Neural cell (in vitro differentiated cells): ENCODE results near the gene ADSL. TPM values are rescaled to one million over a fixed set of nuclear protein-coding genes. Genes with fewer than 3 reads are reported as not detected.

Experiments
- H2AFZ ChIP-seq: fragments of 200-600, 300-800 bp; sonication (generic), shearing (Covaris generic); 2 replicates; pipeline ENCODE4 v1.6.0; 2014; ENCODE audit warnings: low read depth, mild to moderate bottlenecking, antibody characterized with exemption, low read length, moderate library complexity
- H3F3A ChIP-seq: fragments of 200-600 bp; shearing (Covaris generic); 2 replicates; pipeline ENCODE4 v1.6.1; 2016; ENCODE audit warnings: mild to moderate bottlenecking, moderate library complexity, mixed read lengths, antibody characterized with exemption, low read length; ENCODE audit not compliant: insufficient read depth, poor library complexity, severe bottlenecking
- H3K27ac ChIP-seq: fragments of 200-600, 300-800 bp; sonication (generic), shearing (Covaris generic); 2 replicates; pipeline ENCODE4 v1.5.1; 2014; ENCODE audit warnings: mild to moderate bottlenecking, low read length, moderate library complexity
- H3K27me3 ChIP-seq: fragments of 300-800, 200-600 bp; sonication (generic), shearing (Covaris generic); 2 replicates; pipeline ENCODE4 v1.6.0; 2014; ENCODE audit warnings: mild to moderate bottlenecking, low read depth, low read length, moderate library complexity; ENCODE audit not compliant: insufficient read depth
- H3K36me3 ChIP-seq: fragments of 300-800, 200-600 bp; sonication (generic), shearing (Covaris generic); 2 replicates; pipeline ENCODE4 v1.5.1; 2014; ENCODE audit warnings: mild to moderate bottlenecking, antibody characterized with exemption, low read length, moderate library complexity; ENCODE audit not compliant: insufficient read depth
- H3K4me2 ChIP-seq: fragments of 300-800, 200-600 bp; sonication (generic), shearing (Covaris generic); 2 replicates; pipeline ENCODE4 v1.6.0; 2014; ENCODE audit warnings: mild to moderate bottlenecking, low read length
- H3K4me3 ChIP-seq: fragments of 300-800, 200-600 bp; sonication (generic), shearing (Covaris generic); 2 replicates; pipeline ENCODE4 v1.5.1; 2014; ENCODE audit warnings: mild to moderate bottlenecking, low read length, moderate library complexity
- H3K79me2 ChIP-seq: fragments of 200-600 bp; shearing (Covaris generic); replicated peaks from 2 replicates; pipeline ENCODE4 v1.6.0; 2014; ENCODE audit warnings: mild to moderate bottlenecking, low read length, moderate library complexity; ENCODE audit not compliant: insufficient read depth
- H3K9ac ChIP-seq: fragments of 300-800, 200-600 bp; sonication (generic), shearing (Covaris generic); 2 replicates; pipeline ENCODE4 v1.6.1; 2016; ENCODE audit warnings: mild to moderate bottlenecking, low read length, mixed read lengths
- H3K9me2 ChIP-seq: fragments of 200-600 bp; shearing (Covaris generic); 2 replicates; pipeline ENCODE4 v1.6.1; 2016; ENCODE audit warnings: mild to moderate bottlenecking, low read length, mixed read lengths; ENCODE audit not compliant: insufficient read depth
- H3K9me3 ChIP-seq: fragments of 200-600, 300-800 bp; sonication (generic), shearing (Covaris generic); 2 replicates; pipeline ENCODE4 v1.6.1; 2016; ENCODE audit warnings: mild to moderate bottlenecking, mixed run types, low read length, moderate library complexity, mixed read lengths
- H4K20me1 ChIP-seq: fragments of 200-600 bp; shearing (Covaris generic); 2 replicates; pipeline ENCODE4 v1.6.1; 2016; ENCODE audit warnings: mild to moderate bottlenecking, mixed run types; ENCODE audit not compliant: insufficient read depth
- EP300 ChIP-seq: fragments of 450-650 bp; conservative IDR thresholded peaks from 2 replicates; pipeline ENCODE4 v1.6.1; 2014; ENCODE audit warnings: antibody characterized with exemption, mild to moderate bottlenecking, moderate library complexity; ENCODE audit not compliant: poor library complexity, severe bottlenecking
- EZH2 ChIP-seq: fragments of 200-600, 300-800 bp; shearing (Covaris generic), sonication (generic); IDR thresholded peaks from 2 replicates; pipeline ENCODE4 v1.6.1; 2014; ENCODE audit warnings: antibody characterized with exemption, low read length, borderline replicate concordance, mild to moderate bottlenecking; ENCODE audit not compliant: insufficient read depth, poor library complexity, severe bottlenecking
- MXI1 ChIP-seq: fragments of 450-650 bp; conservative IDR thresholded peaks from 2 replicates; pipeline ENCODE4 v1.6.1; 2014; ENCODE audit warnings: antibody characterized with exemption, mild to moderate bottlenecking; ENCODE audit not compliant: poor library complexity, severe bottlenecking
- POLR2AphosphoS5 ChIP-seq: IDR thresholded peaks from 2 replicates; pipeline ENCODE4 v1.6.1; 2012
- RAD21 ChIP-seq: fragments of 450-650 bp; conservative IDR thresholded peaks from 2 replicates; pipeline ENCODE4 v1.6.1; 2014; ENCODE audit warnings: antibody characterized with exemption, mild to moderate bottlenecking, moderate library complexity
- SMC3 ChIP-seq: fragments of 450-650 bp; conservative IDR thresholded peaks from 2 replicates; pipeline ENCODE4 v1.6.1; 2014; ENCODE audit warnings: antibody characterized with exemption, mild to moderate bottlenecking, moderate library complexity; ENCODE audit not compliant: poor library complexity
- TAF1 ChIP-seq: IDR thresholded peaks from 2 replicates; pipeline ENCODE4 v1.6.1; 2012; ENCODE audit warnings: low read depth
- polyA plus RNA-seq: library from polyadenylated mRNA; depleted of rRNA; stranded (reverse); fragments of >200 nt; gene quantifications from 2 replicates; pipeline ENCODE4 v1.2.3, GENCODE V29; 2014
- TF ChIP-seq, protein P1 (sequence below): fragments of 450-650 bp; IDR thresholded peaks from 2 replicates; pipeline ENCODE4 v1.5.1; 2014; ENCODE audit warnings: antibody characterized with exemption, mild to moderate bottlenecking, moderate library complexity; ENCODE audit not compliant: poor library complexity, severe bottlenecking
- TF ChIP-seq, protein P2 (sequence below): IDR thresholded peaks from 2 replicates; pipeline ENCODE4 v1.6.1; 2012; ENCODE audit warnings: borderline replicate concordance

ADSL gene
- polyA plus RNA-seq, 1 donor from 2014 or later: 112 TPM

DNA sequence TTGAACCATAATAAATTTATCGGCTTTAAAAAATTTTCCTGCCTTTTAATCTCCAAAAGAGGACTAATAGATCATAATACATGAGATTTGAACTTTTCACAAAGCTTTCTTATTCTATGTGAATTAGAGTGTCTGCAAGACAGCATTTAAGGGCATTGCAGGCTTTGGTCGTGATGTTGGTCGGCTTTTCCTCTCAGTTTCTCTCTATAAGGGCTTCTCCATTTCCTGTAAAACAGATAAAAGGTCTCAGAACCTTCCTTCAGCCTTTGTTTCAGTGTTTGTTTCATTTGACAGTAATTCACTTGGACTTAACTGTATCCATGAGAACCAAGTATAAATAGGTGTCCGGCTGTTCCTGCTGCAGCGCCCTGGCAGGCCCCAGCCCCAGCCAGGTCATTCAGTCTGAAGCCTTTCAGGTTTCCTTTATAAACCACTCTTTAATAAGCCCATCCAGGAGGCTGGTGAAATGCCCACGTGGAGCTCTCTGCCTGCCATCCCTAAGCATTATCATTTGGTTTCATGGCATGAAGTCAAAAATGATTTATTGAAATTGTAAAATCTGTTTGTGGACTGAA lies 37.2 kb upstream of the ADSL start:
- no peaks in the 10 kb centered on the region for H3K79me2 ChIP-seq
- no peak overlapping the region for H3K9ac ChIP-seq
- no peaks in the 10 kb centered on the region for H3F3A ChIP-seq
- no peak overlapping the region for H3K4me3 ChIP-seq
- no peaks in the 10 kb centered on the region for H4K20me1 ChIP-seq
- no peak overlapping the region for H3K27ac ChIP-seq
- no peaks in the 10 kb centered on the region for H3K9me3 ChIP-seq
- TF ChIP-seq, protein P1, sequence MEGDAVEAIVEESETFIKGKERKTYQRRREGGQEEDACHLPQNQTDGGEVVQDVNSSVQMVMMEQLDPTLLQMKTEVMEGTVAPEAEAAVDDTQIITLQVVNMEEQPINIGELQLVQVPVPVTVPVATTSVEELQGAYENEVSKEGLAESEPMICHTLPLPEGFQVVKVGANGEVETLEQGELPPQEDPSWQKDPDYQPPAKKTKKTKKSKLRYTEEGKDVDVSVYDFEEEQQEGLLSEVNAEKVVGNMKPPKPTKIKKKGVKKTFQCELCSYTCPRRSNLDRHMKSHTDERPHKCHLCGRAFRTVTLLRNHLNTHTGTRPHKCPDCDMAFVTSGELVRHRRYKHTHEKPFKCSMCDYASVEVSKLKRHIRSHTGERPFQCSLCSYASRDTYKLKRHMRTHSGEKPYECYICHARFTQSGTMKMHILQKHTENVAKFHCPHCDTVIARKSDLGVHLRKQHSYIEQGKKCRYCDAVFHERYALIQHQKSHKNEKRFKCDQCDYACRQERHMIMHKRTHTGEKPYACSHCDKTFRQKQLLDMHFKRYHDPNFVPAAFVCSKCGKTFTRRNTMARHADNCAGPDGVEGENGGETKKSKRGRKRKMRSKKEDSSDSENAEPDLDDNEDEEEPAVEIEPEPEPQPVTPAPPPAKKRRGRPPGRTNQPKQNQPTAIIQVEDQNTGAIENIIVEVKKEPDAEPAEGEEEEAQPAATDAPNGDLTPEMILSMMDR: no peak
- TF ChIP-seq TAF1 (no peak), EP300 (no peak), SMC3 (no peak), EZH2 (no peak), MXI1 (no peak), POLR2AphosphoS5 (no peak)
- TF ChIP-seq, protein P2, sequence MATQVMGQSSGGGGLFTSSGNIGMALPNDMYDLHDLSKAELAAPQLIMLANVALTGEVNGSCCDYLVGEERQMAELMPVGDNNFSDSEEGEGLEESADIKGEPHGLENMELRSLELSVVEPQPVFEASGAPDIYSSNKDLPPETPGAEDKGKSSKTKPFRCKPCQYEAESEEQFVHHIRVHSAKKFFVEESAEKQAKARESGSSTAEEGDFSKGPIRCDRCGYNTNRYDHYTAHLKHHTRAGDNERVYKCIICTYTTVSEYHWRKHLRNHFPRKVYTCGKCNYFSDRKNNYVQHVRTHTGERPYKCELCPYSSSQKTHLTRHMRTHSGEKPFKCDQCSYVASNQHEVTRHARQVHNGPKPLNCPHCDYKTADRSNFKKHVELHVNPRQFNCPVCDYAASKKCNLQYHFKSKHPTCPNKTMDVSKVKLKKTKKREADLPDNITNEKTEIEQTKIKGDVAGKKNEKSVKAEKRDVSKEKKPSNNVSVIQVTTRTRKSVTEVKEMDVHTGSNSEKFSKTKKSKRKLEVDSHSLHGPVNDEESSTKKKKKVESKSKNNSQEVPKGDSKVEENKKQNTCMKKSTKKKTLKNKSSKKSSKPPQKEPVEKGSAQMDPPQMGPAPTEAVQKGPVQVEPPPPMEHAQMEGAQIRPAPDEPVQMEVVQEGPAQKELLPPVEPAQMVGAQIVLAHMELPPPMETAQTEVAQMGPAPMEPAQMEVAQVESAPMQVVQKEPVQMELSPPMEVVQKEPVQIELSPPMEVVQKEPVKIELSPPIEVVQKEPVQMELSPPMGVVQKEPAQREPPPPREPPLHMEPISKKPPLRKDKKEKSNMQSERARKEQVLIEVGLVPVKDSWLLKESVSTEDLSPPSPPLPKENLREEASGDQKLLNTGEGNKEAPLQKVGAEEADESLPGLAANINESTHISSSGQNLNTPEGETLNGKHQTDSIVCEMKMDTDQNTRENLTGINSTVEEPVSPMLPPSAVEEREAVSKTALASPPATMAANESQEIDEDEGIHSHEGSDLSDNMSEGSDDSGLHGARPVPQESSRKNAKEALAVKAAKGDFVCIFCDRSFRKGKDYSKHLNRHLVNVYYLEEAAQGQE: no peak
- H3K9me2 ChIP-seq: no peaks in the 10 kb centered on the region
- H3K36me3 ChIP-seq: peaks cover 24% of the 10 kb centered on the region
- no peak overlapping the region for H3K4me2 ChIP-seq
- no peaks in the 10 kb centered on the region for H3K27me3 ChIP-seq
- H2AFZ ChIP-seq: no peak overlapping the region

- Histone ChIP-seq H4K20me1 (no peaks in the 10 kb centered on the region), H3K36me3 (peaks cover 28% of the 10 kb centered on the region), H3F3A (no peaks in the 10 kb centered on the region), H3K27ac (no peak overlapping the region), H3K4me2 (no peak overlapping the region), H3K4me3 (no peak overlapping the region), H3K27me3 (no peaks in the 10 kb centered on the region), H3K9me2 (no peaks in the 10 kb centered on the region), H3K79me2 (no peaks in the 10 kb centered on the region), H2AFZ (no peak overlapping the region), H3K9me3 (no peaks in the 10 kb centered on the region), H3K9ac (no peak overlapping the region)
- TF ChIP-seq TAF1 (no peak), RAD21 (no peak), MXI1 (no peak), POLR2AphosphoS5 (no peak), SMC3 (no peak)
- TF ChIP-seq, protein P2: no peak
These were observed 36.7 kb upstream of the ADSL start for GRCh38 chr22:40309631-40310030.
